Nephron progenitor cell (in vitro differentiated cells): Measurements from ENCODE around the gene MAP9.
A peak's percentile ranks its signal among the peaks of the same experiment; 100 is the strongest.

Source experiments
- DNase-seq: peaks from one replicate; pipeline ENCODE4 v3.0.0; 2021
- H3K27ac Mint-ChIP-seq: 2 replicates; pipeline ENCODE4 v1.8.0; 2021; ENCODE audit warnings: mild to moderate bottlenecking, moderate library complexity, mixed read lengths
- H3K27me3 Mint-ChIP-seq: 2 replicates; pipeline ENCODE4 v1.8.0; 2021; ENCODE audit warnings: mild to moderate bottlenecking, low read depth, mixed read lengths; ENCODE audit not compliant: poor library complexity
- H3K36me3 Mint-ChIP-seq: 2 replicates; pipeline ENCODE4 v1.8.0; 2021; ENCODE audit warnings: low read depth, mixed read lengths
- H3K4me1 Mint-ChIP-seq: 2 replicates; pipeline ENCODE4 v1.8.0; 2021; ENCODE audit warnings: mixed read lengths
- H3K4me3 Mint-ChIP-seq: 2 replicates; pipeline ENCODE4 v1.8.0; 2021; ENCODE audit warnings: mild to moderate bottlenecking, moderate library complexity, mixed read lengths
- H3K9me3 Mint-ChIP-seq: 2 replicates; pipeline ENCODE4 v1.8.0; 2021; ENCODE audit warnings: mild to moderate bottlenecking, moderate library complexity, mixed read lengths
- TF ChIP-seq, protein P1 (sequence below): fragments of 200-600 bp; sonication (generic); IDR thresholded peaks from 2 replicates; pipeline ENCODE4 v1.5.0; 2021; ENCODE audit warnings: antibody characterized with exemption

MAP9 gene

DNA sequence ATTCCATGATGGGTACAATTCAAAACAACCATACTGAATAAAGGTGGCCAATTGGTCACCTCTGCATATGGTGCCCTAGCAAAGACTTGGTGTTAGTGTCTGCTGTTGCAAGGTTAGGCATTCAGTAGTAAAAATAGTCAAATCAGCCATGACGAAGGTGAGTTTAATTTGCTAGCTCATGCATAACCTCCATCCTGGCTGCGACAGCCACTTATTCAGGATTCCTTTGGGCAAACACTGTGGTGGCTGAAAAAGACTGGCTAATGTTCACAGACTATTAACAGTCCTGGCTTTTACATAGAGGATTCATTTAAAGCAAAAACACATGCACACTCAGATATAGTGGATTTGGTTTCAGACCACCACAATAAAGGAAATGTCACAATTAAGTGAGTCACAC lies 34.8 kb upstream of the MAP9 start:
- H3K9me3 Mint-ChIP-seq = no peaks in the 10 kb centered on the region
- no peak for DNase-seq
- TF ChIP-seq, protein P1, sequence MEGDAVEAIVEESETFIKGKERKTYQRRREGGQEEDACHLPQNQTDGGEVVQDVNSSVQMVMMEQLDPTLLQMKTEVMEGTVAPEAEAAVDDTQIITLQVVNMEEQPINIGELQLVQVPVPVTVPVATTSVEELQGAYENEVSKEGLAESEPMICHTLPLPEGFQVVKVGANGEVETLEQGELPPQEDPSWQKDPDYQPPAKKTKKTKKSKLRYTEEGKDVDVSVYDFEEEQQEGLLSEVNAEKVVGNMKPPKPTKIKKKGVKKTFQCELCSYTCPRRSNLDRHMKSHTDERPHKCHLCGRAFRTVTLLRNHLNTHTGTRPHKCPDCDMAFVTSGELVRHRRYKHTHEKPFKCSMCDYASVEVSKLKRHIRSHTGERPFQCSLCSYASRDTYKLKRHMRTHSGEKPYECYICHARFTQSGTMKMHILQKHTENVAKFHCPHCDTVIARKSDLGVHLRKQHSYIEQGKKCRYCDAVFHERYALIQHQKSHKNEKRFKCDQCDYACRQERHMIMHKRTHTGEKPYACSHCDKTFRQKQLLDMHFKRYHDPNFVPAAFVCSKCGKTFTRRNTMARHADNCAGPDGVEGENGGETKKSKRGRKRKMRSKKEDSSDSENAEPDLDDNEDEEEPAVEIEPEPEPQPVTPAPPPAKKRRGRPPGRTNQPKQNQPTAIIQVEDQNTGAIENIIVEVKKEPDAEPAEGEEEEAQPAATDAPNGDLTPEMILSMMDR = no peak
- no peaks in the 10 kb centered on the region for H3K4me1 Mint-ChIP-seq
- H3K27ac Mint-ChIP-seq = no peak overlapping the region
- H3K36me3 Mint-ChIP-seq = no peaks in the 10 kb centered on the region
- H3K27me3 Mint-ChIP-seq = peaks cover 11% of the 10 kb centered on the region
- H3K4me3 Mint-ChIP-seq = no peak overlapping the region

DNA sequence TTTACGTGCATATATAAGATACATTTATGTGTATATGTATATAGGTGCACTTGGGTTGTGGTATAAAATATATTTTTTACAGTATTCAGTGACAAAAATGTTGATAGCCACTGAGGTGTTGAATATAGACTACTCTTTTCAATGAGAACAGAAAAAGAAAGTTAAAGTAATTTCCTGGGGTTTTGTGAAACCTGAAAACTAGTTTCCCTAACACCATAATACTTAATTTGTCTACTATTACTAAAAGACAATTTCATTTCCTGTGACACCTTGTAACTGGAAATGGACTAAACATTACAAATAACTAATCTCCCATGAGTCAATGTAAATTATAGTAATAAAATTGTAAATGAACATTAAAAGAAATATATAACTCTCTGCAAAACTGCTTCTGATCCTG lies 32.0 kb upstream of the MAP9 start:
- peaks cover 12% of the 10 kb centered on the region for H3K27me3 Mint-ChIP-seq
- H3K36me3 Mint-ChIP-seq = no peaks in the 10 kb centered on the region
- DNase-seq = no peak
- H3K4me1 Mint-ChIP-seq = no peaks in the 10 kb centered on the region
- no peak overlapping the region for H3K4me3 Mint-ChIP-seq
- no peaks in the 10 kb centered on the region for H3K9me3 Mint-ChIP-seq
- no peak overlapping the region for H3K27ac Mint-ChIP-seq
- TF ChIP-seq, protein P1 = no peak

DNA sequence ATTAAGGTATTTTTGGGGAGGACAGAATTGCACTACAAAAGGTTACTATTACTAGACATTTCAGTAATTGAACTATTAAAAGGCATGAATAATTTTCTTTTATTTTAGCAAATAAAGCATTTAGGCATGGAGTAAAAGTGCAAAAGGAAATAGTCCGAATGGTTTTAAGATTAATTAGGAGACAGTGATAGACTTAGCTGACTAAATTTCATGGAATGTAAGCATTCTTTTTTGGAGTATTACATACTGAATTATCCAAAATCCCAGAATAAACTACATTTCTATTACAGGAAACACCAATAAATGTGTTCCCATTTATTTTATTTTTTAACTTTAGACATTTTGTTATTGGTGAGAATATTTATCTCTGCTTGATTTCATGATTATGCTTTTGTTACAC lies 30.7 kb upstream of the MAP9 start:
- DNase-seq = no peak
- H3K27me3 Mint-ChIP-seq = peaks cover 15% of the 10 kb centered on the region
- no peaks in the 10 kb centered on the region for H3K36me3 Mint-ChIP-seq
- H3K27ac Mint-ChIP-seq = no peak overlapping the region
- no peak overlapping the region for H3K4me3 Mint-ChIP-seq
- TF ChIP-seq, protein P1 = no peak
- no peaks in the 10 kb centered on the region for H3K4me1 Mint-ChIP-seq
- H3K9me3 Mint-ChIP-seq = no peaks in the 10 kb centered on the region

DNA sequence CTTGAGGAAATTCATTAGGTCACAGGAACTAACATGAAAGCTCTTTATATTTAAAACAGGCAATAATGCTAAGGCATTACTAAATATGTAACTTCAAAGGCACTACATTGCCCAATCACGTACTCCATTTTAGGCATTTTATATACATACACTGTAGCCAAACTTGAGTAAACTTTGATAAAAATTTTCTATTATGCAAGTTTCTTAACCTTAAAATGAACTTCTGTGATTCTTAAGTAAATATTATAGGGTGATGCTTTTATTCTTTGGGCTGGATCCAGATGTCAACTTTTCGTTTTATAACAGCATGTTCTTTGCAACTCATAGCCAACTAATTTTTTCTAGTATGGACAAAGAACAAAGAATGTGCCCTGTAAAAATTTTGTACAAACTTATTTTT lies 28.3 kb upstream of the MAP9 start:
- peaks cover 23% of the 10 kb centered on the region for H3K27me3 Mint-ChIP-seq
- no peak overlapping the region for H3K27ac Mint-ChIP-seq
- TF ChIP-seq, protein P1 = no peak
- no peaks in the 10 kb centered on the region for H3K9me3 Mint-ChIP-seq
- H3K4me1 Mint-ChIP-seq = no peaks in the 10 kb centered on the region
- no peak for DNase-seq
- no peaks in the 10 kb centered on the region for H3K36me3 Mint-ChIP-seq
- no peak overlapping the region for H3K4me3 Mint-ChIP-seq

DNA sequence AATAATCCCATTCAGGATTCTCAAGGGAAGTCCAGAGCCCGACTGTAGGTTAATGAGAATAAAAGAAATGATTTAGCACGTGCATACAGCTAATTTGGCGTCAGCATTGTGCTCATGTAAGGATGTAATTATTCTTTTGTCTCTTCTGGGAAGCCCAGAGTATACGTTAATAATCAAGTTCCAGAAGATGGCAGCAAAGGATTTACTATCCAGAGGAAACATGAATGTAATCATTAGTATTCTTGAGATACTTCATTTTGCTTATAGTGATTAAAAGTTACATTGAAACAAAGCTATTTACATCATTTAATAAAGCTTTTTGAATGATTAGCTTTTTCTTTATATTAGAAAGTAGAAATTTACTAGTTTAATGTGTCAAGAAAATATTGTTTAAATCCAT lies 27.1 kb upstream of the MAP9 start:
- no peak for DNase-seq
- TF ChIP-seq, protein P1 = no peak
- no peak overlapping the region for H3K4me3 Mint-ChIP-seq
- H3K36me3 Mint-ChIP-seq = no peaks in the 10 kb centered on the region
- no peaks in the 10 kb centered on the region for H3K9me3 Mint-ChIP-seq
- no peak overlapping the region for H3K27ac Mint-ChIP-seq
- H3K4me1 Mint-ChIP-seq = no peaks in the 10 kb centered on the region
- peaks cover 21% of the 10 kb centered on the region for H3K27me3 Mint-ChIP-seq

DNA sequence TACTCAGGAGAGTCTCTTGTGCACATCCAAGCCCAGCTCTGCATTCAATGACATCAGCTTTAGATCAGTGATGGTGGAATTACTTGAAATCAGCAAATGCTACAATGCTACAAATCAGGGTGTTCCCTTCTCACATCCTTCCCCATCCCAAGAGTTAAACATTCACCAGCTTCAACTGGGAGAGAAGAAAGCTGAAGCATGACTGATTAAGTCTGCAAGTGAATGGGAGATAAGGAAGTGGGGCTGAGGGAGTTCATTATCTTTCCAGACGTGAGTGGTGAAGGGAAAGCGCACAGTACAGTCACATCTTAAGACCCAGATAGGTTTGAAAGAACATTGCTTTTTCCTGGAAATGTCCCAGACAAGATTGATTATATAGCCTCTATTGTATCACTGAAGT lies 26.2 kb upstream of the MAP9 start:
- Mint-ChIP-seq H3K4me1 (no peaks in the 10 kb centered on the region), H3K9me3 (no peaks in the 10 kb centered on the region), H3K36me3 (no peaks in the 10 kb centered on the region), H3K27me3 (peaks cover 21% of the 10 kb centered on the region), H3K4me3 (no peak overlapping the region), H3K27ac (peak overlapping the region; percentile 16)
- TF ChIP-seq, protein P1 = no peak
- no peak for DNase-seq
